ACC112 (cell line): ENCODE data around the gene UBE2I.

Source experiments
- H2AFZ ChIP-seq: fragments of 200-600 bp; sonication (generic); one replicate; pipeline ENCODE4 v1.6.0; 2017; ENCODE audit warnings: antibody characterized with exemption, low read length; ENCODE audit not compliant: unreplicated experiment
- H3K27ac ChIP-seq: fragments of 200-600 bp; sonication (generic); 2 replicates; pipeline ENCODE4 v1.5.1; 2014; ENCODE audit warnings: low read depth, mild to moderate bottlenecking, antibody characterized with exemption, low read length, moderate library complexity
- H3K27me3 ChIP-seq: fragments of 200-600 bp; sonication (generic); 2 replicates; pipeline ENCODE4 v1.6.1; 2014; ENCODE audit warnings: mild to moderate bottlenecking, antibody characterized with exemption, low read length, moderate library complexity, mixed read lengths; ENCODE audit not compliant: insufficient read depth
- H3K36me3 ChIP-seq: fragments of 200-600 bp; sonication (generic); 2 replicates; pipeline ENCODE4 v1.6.1; 2016; ENCODE audit warnings: mild to moderate bottlenecking, antibody characterized with exemption, low read length, moderate library complexity, mixed read lengths; ENCODE audit not compliant: insufficient read depth
- H3K4me1 ChIP-seq: fragments of 200-600 bp; sonication (generic); one replicate; pipeline ENCODE4 v1.6.1; 2016; ENCODE audit warnings: low read length, mixed read lengths; ENCODE audit not compliant: insufficient read depth, unreplicated experiment, control insufficient read depth
- H3K4me3 ChIP-seq: fragments of 200-600 bp; sonication (generic); 2 replicates; pipeline ENCODE4 v1.5.1; 2014; ENCODE audit warnings: mild to moderate bottlenecking, low read depth, low read length
- H3K79me2 ChIP-seq: fragments of 200-600 bp; sonication (generic); one replicate; pipeline ENCODE4 v1.6.0; 2016; ENCODE audit warnings: low read length; ENCODE audit not compliant: control insufficient read depth, unreplicated experiment, insufficient read depth

UBE2I gene

GRCh38 chr16:1351582-1352362, 42.3 kb downstream of the UBE2I start, which contains the start of the genes GNPTG and TSR3:
Gene GNPTG (plus strand): TSS chr16:1351931. CDS start chr16:1351966, 35 bp downstream.
Gene TSR3 (minus strand): TSS chr16:1351878. CDS start chr16:1351804, 74 bp downstream.
- peaks cover 60% of the 10 kb centered on the region for H3K79me2 ChIP-seq
- no peak within 1 kb of the TSS for H3K27ac ChIP-seq
- peak within 1 kb of the TSS; percentile 49 for H2AFZ ChIP-seq
- peak within 1 kb of the TSS; percentile 92 for H3K4me3 ChIP-seq
- H3K36me3 ChIP-seq, result peaks cover 3% of the 10 kb centered on the region; the same call in 1 of the 2 replicates
- H3K4me1 ChIP-seq, result peaks cover 12% of the 10 kb centered on the region
- no peaks in the 10 kb centered on the region for H3K27me3 ChIP-seq

- Histone ChIP-seq H3K4me3 (no peak overlapping the region), H2AFZ (no peak overlapping the region), H3K27ac (no peak overlapping the region), H3K36me3 (no peaks in the 10 kb centered on the region), H3K27me3 (no peaks in the 10 kb centered on the region), H3K4me1 (peaks cover 25% of the 10 kb centered on the region), H3K79me2 (peaks cover 80% of the 10 kb centered on the region)
These were observed 45.5 kb downstream of the UBE2I start for GRCh38 chr16:1354815-1355540.

GRCh38 chr16:1355591-1355990, 46.2 kb downstream of the UBE2I start:
- no peak overlapping the region for H2AFZ ChIP-seq
- peaks cover 21% of the 10 kb centered on the region for H3K4me1 ChIP-seq
- H3K79me2 ChIP-seq, result peaks cover 80% of the 10 kb centered on the region
- no peaks in the 10 kb centered on the region for H3K27me3 ChIP-seq
- H3K27ac ChIP-seq, result no peak overlapping the region
- no peaks in the 10 kb centered on the region for H3K36me3 ChIP-seq
- no peak overlapping the region for H3K4me3 ChIP-seq

GRCh38 chr16:1356061-1356900, 46.8 kb downstream of the UBE2I start:
- H3K4me3 ChIP-seq, result no peak overlapping the region
- no peak overlapping the region for H3K27ac ChIP-seq
- peaks cover 17% of the 10 kb centered on the region for H3K4me1 ChIP-seq
- H3K79me2 ChIP-seq, result peaks cover 75% of the 10 kb centered on the region
- no peak overlapping the region for H2AFZ ChIP-seq
- H3K27me3 ChIP-seq, result no peaks in the 10 kb centered on the region
- peaks cover 3% of the 10 kb centered on the region; the same call in 1 of the 2 replicates for H3K36me3 ChIP-seq

- Histone ChIP-seq H3K4me3 (no peak overlapping the region), H3K27me3 (no peaks in the 10 kb centered on the region), H3K4me1 (peaks cover 16% of the 10 kb centered on the region), H3K79me2 (peaks cover 70% of the 10 kb centered on the region), H3K36me3 (peaks cover 3% of the 10 kb centered on the region; the same call in 1 of the 2 replicates), H3K27ac (peak overlapping the region; percentile 20; the same call in 1 of the 2 replicates), H2AFZ (no peak overlapping the region)
These were observed 48.6 kb downstream of the UBE2I start for GRCh38 chr16:1357906-1358566.

- Histone ChIP-seq H3K79me2 (peaks cover 36% of the 10 kb centered on the region), H3K4me1 (peaks cover 12% of the 10 kb centered on the region), H3K27me3 (no peaks in the 10 kb centered on the region), H3K4me3 (no peak overlapping the region), H2AFZ (no peak overlapping the region), H3K27ac (no peak overlapping the region), H3K36me3 (peaks cover 12% of the 10 kb centered on the region)
These were observed 52.4 kb downstream of the UBE2I start for GRCh38 chr16:1361685-1362360.

GRCh38 chr16:1362807-1363206, 53.4 kb downstream of the UBE2I start:
- Histone ChIP-seq H3K36me3 (peaks cover 12% of the 10 kb centered on the region), H2AFZ (no peak overlapping the region), H3K4me1 (peaks cover 7% of the 10 kb centered on the region), H3K27me3 (no peaks in the 10 kb centered on the region), H3K4me3 (no peak overlapping the region), H3K27ac (no peak overlapping the region), H3K79me2 (peaks cover 32% of the 10 kb centered on the region)

- Histone ChIP-seq H3K4me3 (no peak overlapping the region), H3K27me3 (no peaks in the 10 kb centered on the region), H3K36me3 (peaks cover 12% of the 10 kb centered on the region), H2AFZ (no peak overlapping the region), H3K27ac (no peak overlapping the region), H3K79me2 (peaks cover 28% of the 10 kb centered on the region), H3K4me1 (no peaks in the 10 kb centered on the region)
These were observed 54.1 kb downstream of the UBE2I start for GRCh38 chr16:1363501-1364041.

GRCh38 chr16:1364510-1364909, 55.1 kb downstream of the UBE2I start:
- H3K4me3 ChIP-seq, result no peak overlapping the region
- H3K27ac ChIP-seq, result no peak overlapping the region
- H3K79me2 ChIP-seq, result peaks cover 20% of the 10 kb centered on the region
- peaks cover 12% of the 10 kb centered on the region for H3K36me3 ChIP-seq
- H3K27me3 ChIP-seq, result no peaks in the 10 kb centered on the region
- H3K4me1 ChIP-seq, result no peaks in the 10 kb centered on the region
- no peak overlapping the region for H2AFZ ChIP-seq
